ENCODE results near the gene TNNT3. TPM values are rescaled to one million over a fixed set of nuclear protein-coding genes. Genes with fewer than 3 reads are reported as not detected.
"Not testable (repeated sequence)": the region's sequence is repeated elsewhere in the genome, so short reads cannot be mapped to it uniquely, and the experiment has no call there.

The TNNT3 gene
- total RNA-seq, 1 donor from 2014 or later, result 10.1 TPM

- Histone ChIP-seq H3K4me3 (no peak overlapping the region), H3K27ac (no peak overlapping the region), H3K9me3 (no peaks in the 10 kb centered on the region), H3K4me1 (no peaks in the 10 kb centered on the region), H3K27me3 (no peaks in the 10 kb centered on the region), H3K36me3 (no peaks in the 10 kb centered on the region)
- intact Hi-C loops (cut with DNase I), result no loop called here
- TF ChIP-seq CTCF (IDR thresholded peaks at IDR 0.05), result no peak
- DNase-seq (ENCODE audit: low spot score in 2 of 2), result peak in 1 of 2 donors; percentile 56
Measured at GRCh38 chr11:1936072-1936780, 16.7 kb downstream of the TNNT3 start.

- Histone ChIP-seq H3K9me3 (no peaks in the 10 kb centered on the region), H3K27me3 (no peaks in the 10 kb centered on the region), H3K4me1 (no peaks in the 10 kb centered on the region), H3K27ac (no peak overlapping the region), H3K4me3 (no peak overlapping the region), H3K36me3 (no peaks in the 10 kb centered on the region)
- peak in 1 of 2 donors; percentile 61 for DNase-seq (ENCODE audit: low spot score in 2 of 2)
- no peak for TF ChIP-seq CTCF (IDR thresholded peaks at IDR 0.05)
- intact Hi-C loops (cut with DNase I), result no loop called here
Measured at GRCh38 chr11:1936781-1937615, 17.5 kb downstream of the TNNT3 start.

- DNase-seq (ENCODE audit: low spot score in 2 of 2), result peak in 1 of 2 donors; percentile 56
Measured at GRCh38 chr11:1937616-1938342, 18.3 kb downstream of the TNNT3 start.

GRCh38 chr11:1938343-1939005, 19.0 kb downstream of the TNNT3 start:
- peak in 1 of 2 donors; percentile 59 for DNase-seq (ENCODE audit: low spot score in 2 of 2)
- Histone ChIP-seq H3K4me3 (no peak overlapping the region), H3K27ac (no peak overlapping the region), H3K4me1 (no peaks in the 10 kb centered on the region), H3K36me3 (no peaks in the 10 kb centered on the region), H3K9me3 (no peaks in the 10 kb centered on the region), H3K27me3 (no peaks in the 10 kb centered on the region)
- TF ChIP-seq CTCF (IDR thresholded peaks at IDR 0.05), result no peak
- intact Hi-C loops (cut with DNase I), result loop anchor here (1.0 kb wide), 1 partner anchor 25 kb away; no protein-coding TSS in a partner anchor

More at GRCh38 chr11:1937616-1938342, 18.3 kb downstream of the TNNT3 start:
- H3K36me3 ChIP-seq, result no peaks in the 10 kb centered on the region
- no peak for TF ChIP-seq CTCF (IDR thresholded peaks at IDR 0.05)
- no peaks in the 10 kb centered on the region for H3K9me3 ChIP-seq
- intact Hi-C loops (cut with DNase I), result no loop called here
- H3K27ac ChIP-seq, result no peak overlapping the region
- no peak overlapping the region for H3K4me3 ChIP-seq
- no peaks in the 10 kb centered on the region for H3K27me3 ChIP-seq
- no peaks in the 10 kb centered on the region for H3K4me1 ChIP-seq

- intact Hi-C loops (cut with DNase I), result loop anchor here (1.0 kb wide), 1 partner anchor 26 kb away; no protein-coding TSS in a partner anchor
- H3K27me3 ChIP-seq, result no peaks in the 10 kb centered on the region
- no peak for TF ChIP-seq CTCF (IDR thresholded peaks at IDR 0.05)
- peaks cover 0 to 2% of the 10 kb centered on the region in 2 donors for H3K4me1 ChIP-seq
- no peaks in the 10 kb centered on the region for H3K9me3 ChIP-seq
- H3K27ac ChIP-seq, result no peak overlapping the region
- peak in 1 of 2 donors; percentile 57 for DNase-seq (ENCODE audit: low spot score in 2 of 2)
- H3K36me3 ChIP-seq, result no peaks in the 10 kb centered on the region
- no peak overlapping the region for H3K4me3 ChIP-seq
Measured at GRCh38 chr11:1939006-1939625, 19.6 kb downstream of the TNNT3 start.

GRCh38 chr11:1939788-1940187, 20.3 kb downstream of the TNNT3 start:
- not testable (repeated sequence) for H3K27ac ChIP-seq, H3K9me3 ChIP-seq, H3K4me1 ChIP-seq, H3K27me3 ChIP-seq, H3K4me3 ChIP-seq, H3K36me3 ChIP-seq
- intact Hi-C loops (cut with DNase I), result loop anchor here (1.0 to 10.0 kb wide), 2 partner anchors 26 to 45 kb away; partner anchors contain the start of gene PRR33
- DNase-seq (ENCODE audit: low spot score in 2 of 2), result peak in 1 of 2 donors; percentile 49
